Stimulated activated CD8-positive, alpha-beta memory T cell treated with anti-CD3 and anti-CD28 coated beads, Interleukin-4, amount 100 ng/mL, for 24 hours (primary cell): ENCODE measurements around the gene PLB1.
"Not testable (repeated sequence)": the region's sequence is repeated elsewhere in the genome, so short reads cannot be mapped to it uniquely, and the experiment has no call there.

ENCODE experiments used
- DNase-seq: peaks from one replicate; pipeline ENCODE4 v3.0.0-alpha.2; 2020; ENCODE audit warnings: low read depth

The PLB1 gene

DNA sequence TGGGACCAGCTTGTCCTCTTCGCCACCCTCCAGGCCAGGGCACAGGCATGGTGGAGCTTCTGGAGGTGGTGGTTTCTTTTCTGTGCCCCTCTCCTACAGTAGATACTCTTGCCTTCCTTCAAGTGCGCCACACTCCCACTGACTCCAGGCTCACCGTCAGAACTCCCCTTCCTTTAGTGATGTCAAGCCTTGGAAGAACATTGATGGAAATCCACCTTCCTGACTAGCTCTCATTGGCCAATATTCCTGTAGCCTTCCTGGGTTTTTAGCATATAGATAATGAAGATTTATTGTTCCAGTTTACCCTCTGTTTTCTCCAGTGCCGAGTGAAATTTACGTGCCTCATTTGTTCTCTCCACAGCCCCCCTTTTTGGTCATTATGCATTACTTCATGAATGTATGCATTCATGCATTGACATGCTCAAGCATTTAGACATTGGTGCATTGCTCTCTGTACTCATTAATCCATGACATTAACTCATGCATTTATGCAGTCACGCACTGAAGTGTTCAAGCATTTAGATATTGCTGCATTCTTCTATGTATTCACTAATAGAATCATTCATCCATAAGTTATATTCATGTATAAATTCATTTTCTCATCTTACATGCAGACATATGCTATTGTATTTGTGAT lies 37.3 kb downstream of the PLB1 start:
- no peak for DNase-seq

DNA sequence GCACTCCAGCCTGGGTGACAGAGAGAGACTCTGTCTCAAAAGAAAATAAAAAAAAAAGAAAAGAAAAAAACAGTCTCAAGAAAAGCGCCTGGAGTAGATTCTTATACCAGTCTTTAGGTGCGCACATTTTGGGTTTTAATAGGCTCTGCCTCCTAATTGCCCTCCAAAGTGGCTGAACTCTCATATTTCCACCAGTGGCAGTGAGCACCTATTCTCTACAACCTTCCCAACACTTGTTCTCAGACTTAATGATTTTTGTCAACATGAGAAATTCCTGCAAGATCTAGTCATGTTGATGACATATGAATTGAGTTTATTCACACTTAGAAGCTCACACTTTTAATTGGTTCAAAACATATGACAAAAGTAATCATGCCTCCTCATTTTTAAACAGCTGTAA lies 39.0 kb downstream of the PLB1 start:
- DNase-seq: no peak

DNA sequence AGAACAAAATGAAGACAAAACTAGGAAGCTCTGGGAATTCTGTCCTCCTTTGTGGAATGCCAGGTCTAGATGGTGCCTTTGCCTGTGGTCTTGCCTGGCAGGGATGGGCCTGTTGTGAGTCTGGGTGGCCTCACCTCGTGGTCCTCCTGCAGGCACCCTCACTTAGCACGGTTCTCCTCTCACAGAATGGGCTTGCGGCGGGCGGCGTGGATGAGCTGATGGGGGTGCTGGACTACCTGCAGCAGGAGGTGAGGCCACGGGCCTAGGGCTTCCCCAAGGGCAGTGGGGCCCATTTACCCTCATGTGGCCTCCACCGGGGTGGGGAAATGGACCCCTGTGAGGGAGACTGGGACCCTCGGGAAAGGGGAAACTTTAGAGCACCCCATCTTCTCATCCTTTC lies 42.3 kb downstream of the PLB1 start:
- no peak for DNase-seq

DNA sequence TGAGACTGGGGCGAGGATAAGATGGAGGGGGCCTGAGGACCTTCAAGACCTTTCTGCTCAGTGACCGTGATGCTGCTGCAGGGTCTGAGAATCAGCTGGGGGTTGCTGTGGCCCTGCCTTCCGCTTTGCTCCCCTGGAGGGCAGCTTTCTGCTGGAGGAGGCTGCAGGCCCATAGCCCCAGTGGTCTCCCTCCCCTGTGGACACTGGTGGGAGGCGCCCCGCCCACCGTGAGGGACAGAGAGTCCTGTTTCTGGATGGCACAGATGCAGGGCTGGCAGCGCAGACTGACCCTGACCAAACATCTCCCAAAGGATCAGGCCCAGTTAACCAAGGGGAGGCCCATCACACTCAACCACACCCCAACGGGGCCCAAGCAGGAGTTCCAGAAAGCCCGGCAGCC lies 42.8 kb downstream of the PLB1 start:
- DNase-seq: no peak

DNA sequence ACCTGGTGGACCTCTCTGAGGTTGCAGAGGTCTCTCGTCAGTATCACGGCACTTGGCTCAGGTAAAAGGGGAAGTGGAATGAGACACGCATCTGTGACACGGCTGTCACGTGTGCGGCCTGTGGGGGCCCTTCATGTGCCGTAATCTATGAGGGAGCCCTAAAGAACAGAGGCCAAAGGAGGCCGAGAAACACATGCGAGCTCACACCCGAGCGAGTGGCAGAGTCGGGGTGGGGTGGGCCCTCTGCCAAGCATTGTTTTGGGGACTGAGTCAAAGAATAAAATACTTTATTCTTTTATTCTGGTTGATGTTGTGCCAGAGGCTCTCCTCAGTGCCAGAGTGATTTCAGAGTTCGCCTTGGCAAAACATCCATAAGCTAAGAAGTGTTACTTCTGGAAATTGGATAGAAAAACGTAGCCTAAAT lies 43.3 kb downstream of the PLB1 start:
- no peak for DNase-seq

DNA sequence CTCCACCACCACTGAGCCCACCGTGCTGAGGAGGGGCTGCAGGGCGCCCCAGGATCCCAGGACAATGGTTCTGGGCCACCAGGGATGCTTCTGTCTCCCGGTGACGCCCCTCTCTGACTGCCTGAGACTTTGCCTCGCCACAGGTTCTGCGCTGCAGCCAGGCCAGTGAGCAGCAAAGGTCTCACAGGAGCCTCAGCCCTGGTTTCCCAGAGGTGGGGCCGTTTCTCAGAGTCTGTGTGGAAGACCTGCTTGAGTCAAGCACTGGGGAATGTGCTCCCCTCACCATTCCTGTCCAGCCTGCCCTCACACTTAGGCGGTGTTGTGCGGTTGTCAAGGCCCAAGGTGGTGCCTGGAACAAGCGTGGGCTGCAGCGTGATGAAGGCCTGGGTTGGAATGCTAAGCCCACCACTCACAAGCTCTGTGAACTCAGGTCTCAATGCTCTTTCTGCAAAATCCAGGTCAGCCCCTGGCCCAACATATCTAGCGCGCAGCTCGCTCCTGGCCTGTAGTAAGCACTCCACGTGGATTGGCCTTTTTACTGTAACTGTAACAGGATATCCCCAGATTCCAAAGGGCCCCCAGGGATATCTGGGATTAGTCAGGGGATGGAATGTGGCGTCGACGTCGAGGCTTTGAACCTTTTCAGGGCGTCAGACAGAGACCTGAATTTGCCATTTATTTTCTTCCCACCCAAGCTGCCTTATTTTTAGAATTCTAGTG lies 47.6 kb downstream of the PLB1 start:
- DNase-seq: no peak

DNA sequence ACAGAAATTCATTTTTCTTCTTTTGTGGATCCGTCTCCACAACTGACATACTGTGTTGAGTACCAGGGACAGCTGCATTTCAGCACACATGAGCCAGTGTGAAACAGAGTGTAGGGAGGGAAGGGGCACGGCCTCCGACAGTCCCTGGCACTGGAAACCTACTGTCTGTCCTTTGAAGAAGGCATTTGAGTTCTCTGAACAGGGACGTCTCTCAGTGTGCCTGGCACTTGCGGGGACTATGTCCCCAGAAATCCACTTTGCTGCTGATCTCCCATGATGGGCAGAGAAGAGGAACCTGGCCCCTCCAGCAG lies 48.1 kb downstream of the PLB1 start:
- no peak for DNase-seq

DNA sequence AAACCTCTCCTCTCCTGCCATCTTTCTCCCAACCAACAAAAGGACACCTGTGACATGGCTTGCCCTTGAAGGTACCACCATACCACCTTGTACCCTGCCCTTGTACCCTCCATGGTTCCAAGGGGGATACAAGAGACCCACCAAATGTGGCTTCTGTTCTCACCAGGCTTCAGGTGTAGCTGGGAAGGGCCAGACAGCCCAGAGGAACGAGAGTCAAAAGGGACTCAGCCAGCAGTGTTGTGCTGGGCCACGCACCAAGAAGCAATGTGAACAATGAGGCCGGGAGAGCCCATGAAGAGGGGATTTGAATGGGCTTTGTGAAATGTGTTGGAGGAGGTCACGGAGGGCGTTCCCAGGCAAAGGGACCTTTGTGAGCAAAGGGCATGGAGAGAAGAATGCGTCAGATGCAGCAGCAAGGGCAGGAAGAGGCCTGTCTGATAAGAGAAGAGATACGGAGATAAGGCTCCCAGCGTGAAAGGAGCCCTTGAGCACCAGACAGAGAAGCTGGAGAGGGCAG lies 48.6 kb downstream of the PLB1 start:
- no peak for DNase-seq

DNA sequence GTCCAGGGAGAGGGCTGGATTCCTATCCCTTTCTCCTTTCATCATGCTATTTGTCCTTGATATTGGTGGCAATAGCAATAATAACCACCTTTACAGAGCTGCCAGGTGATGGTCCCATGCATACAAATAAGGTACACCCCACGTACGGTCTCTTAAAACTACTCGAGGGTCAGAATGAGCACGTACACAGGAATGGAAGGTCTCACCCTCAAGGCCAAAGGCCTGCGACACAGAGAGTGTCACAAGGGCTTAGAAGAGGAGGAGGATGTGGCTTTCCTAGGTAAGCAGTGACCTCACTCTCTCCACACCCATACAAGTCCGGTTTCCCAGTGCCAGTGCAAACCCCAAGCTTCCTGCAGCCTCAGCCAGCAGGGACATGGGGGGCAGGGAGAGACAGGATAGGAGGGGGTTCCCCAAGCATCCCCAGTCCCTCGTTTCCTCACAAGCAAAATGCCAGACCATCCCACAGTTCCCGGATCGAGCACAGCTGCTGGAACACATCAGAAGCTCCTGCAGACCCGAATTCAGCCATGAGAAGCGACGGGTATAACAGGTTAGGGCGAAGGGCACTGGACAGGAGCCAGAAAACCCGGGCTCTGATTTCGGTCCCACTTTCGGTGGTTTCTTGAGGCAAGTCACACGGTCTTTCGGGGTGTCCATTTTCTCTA lies 49.2 kb downstream of the PLB1 start:
- DNase-seq: no peak

DNA sequence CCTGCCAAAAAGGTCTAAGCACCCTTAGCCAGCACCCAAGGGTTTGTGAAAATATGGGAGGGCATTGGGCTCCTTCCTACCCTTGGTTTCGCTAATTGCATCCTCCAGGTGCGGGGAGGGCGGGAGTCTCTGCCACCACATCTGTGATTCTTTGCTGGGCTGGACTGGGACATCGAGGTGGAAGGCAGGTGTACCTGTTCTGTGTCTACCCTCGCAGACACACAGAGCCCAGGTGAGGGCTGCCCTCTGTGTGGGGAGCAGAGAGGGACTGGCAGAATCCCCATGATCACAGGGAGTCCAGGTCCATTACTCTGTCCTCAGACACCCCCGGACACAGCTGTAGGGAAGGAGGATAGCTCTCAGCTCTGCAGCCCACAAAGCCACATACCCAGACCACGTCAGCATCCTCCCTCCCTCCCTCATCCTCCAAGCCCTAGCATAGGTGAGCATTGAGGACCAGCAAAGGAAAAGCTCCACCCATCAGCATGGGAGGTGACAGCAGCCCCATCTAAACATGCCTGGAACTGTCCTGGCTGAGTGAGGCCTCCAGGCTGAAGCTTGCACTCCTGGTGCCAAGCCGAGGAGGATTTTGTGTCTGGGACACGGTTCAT lies 49.8 kb downstream of the PLB1 start:
- DNase-seq: no peak

DNA sequence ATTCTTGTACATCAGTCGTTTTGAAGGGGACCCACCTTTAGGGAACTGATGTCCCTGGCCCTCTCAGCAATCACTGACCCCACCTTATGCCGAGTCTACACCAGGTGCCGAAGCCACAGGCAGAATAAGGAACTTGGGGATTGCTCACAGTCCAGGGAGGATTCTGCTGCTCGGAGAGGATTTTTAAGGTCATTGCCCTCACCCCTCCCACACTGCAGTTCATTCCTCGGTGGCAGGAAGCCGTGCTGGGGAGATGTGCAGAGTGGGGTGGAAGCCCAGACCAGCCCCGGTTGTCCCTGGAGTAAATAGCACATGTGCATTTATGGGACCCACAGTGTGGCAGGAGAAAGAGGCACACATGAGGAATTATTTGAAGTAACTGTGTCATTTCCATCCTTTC lies 50.4 kb downstream of the PLB1 start:
- no peak for DNase-seq

DNA sequence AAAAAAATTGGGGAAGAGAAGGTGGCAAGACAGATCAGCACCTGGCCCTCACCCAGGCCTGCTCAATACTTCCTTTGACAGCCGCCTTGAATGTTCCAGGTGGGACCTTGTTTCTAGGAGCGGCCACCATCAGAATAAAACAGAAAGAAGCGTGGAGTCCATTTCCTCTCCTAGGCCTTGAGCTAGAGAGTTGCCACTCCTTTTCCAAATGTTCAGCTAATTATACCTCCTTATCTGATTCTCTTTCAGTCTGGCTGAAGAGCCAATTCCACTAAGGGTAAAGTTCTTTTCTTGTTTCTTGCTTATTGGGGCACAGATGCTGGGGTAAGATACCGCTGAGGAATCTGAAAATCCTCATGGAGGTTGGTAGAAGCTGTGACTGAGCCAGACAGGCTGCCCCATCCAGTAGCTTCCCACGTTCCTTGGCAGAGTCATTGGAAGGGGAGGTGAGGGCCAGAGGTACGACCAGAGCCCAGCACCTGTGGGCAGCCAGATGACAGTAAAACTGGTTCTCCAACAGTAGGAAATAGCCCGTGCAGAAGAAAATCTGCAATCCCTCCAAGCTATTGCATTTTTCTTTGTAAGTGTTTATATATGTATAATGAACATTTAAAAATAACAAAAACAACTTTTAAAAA lies 51.5 kb downstream of the PLB1 start:
- no peak for DNase-seq

DNA sequence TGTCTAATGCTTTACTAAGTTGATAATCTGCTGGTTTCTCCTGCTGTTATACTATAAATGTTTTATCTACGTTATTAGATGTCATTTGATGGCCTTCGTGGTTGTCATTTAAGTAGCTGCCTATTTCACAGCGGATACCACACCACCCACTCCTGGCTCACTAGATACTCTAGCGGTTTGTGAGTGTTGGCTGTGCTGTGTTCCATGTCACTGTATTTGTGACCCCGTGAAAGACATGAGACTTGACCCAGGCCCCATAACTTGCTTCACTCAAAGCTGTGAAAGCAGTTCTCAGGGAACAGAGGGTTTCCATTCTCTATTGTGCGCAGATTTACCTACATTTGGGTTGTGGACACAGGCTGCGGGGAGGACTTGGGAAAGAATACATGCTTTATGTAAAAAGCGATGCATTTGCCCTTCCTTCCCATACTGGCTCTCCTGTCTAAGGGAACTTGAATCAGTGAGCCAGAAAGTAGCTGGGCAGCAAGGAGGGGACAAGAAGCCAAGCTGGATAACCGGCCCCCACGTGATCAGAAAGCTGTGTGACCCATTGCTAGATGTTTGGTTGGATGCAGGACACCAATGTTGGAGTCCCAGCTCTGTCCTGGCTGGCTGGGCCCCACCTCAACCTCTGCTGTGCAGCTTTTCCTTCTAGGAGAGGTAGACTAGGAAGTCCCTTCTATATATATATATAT lies 52.2 kb downstream of the PLB1 start:
- DNase-seq: peak; percentile 13

DNA sequence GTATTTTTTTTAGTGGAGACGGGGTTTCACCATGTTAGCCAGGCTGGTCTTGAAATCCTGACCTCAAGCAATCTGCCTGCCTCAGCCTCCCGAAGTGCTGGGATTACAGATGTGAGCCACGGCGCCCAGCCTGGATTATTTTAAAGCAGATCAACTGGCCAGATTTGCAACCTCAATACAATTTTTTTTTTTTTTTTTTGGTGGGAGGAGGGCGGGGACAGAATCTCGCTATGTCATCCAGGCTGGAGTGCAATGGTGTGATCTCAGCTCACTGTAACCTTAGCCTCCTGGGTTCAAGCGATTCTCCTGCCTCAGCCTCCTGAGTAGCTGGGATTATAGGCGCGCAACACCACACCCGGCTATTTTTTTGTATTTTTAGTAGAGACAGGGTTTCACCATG lies 54.5 kb downstream of the PLB1 start:
- DNase-seq: not testable (repeated sequence)

DNA sequence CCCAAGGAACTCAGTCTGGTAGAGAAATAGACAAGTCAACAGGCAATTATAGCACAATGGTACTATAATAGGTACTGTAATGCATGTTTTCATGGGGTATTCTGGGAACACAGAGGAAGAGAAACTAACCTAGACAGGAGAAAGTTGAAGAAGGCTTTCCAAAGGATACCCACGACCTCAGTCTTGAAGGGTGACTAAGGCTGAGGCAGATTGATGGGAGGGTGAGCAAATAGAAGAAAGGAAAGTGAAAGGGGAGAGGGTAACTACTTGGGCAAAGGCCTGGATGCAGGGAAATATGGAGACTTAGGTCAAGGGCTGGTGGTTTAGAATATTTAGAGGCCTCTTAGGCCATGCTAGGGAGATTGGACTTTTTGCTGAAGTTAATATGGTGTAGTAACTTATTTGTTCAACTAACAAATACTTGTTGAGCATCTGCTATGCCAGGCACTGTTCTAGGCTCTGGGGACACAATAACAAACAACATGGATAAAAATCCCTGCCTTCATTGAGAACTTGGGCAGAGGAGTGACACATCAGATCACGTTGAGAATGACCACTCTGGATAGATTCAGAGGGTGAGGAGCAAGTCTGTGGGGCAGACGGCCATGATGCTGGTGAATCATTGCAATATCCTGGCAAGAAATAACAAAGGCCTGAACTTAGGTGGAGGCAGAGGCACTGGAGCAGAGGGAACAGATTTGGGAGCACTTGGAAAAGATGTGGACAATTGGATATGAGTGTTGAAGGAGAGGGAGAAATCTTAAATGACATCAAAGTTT lies 56.4 kb downstream of the PLB1 start:
- DNase-seq: no peak

DNA sequence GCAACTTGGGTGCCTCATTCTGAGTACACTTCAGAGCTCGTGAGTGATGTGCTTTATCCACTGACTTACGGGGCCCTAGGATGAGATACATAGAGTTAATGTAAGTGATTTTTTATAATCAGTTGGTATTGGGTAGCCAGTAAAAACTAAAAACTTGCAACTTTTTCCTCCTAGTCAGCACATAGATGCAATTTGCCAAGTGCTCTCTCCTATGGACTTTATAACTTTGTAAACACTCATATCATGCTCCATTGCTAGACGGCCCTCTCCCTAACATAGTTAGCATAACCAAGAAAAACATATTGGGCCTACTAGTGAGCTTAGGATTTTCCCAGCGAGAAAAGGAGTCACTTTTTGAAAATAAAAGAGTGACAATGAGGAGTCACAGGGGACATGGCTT lies 60.4 kb downstream of the PLB1 start:
- no peak for DNase-seq

DNA sequence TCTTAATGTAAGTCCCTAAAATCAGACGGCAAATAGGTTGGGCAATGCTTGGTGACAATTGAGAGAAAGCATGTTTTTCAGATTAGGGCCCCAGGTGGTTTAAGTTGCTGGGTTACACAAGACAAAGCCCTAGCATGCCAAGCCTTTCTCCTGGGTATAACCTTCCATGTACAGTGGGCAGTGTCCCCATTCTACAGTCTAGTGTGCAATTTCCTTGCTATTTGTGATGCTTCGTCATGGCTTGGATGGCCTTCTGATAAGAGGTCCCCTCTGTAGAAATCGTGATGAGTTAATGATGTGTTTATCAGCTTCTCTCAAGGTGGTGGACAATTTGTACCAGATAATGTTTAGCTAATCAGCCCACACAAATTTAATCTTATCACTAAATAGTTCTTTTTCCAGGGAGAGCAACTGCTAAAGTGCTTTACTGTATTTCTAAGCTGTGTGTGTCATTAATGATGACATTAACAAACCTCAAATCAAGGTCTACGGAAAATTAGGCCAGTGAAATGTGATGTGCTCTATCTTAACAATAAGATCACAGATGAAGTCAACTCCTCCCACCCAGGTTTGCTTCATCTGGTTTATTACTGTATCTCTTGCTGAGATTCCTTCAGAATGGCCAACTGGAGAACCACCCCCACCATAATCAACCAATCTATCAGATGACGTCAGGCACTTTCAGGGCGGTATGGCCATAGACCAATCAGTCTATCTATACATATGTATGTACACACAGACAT lies 61.7 kb downstream of the PLB1 start:
- DNase-seq: no peak

DNA sequence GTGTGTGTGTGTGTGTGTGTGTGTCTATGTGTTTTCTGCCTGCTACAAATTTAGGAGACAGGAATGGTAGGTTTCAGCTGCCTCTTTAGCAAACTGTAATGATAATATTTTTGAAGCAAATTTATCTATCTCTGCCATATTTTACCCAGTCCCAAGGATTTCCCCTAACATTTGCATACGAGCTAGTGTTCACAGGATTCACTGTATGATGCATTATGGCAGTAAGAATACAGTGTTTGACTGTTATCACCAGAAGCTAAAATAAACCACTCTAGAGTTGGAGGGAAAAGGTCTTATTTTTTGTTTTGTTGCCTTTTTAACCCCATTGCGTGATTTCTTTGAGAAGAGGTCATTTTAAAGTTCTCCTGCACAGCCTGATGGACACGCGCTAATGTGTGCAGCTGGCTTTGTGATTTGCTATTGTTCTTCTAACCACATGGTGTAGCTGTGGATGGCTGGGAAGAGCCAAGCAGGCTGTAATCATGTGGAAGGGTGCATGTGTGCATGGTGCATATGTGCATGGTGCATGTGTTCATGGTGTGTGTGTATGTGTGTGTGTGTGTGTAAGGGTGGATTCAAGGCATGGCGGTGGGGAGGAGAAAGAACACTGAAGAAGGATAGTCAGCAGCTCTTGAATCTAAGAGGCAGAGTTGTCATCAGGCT lies 62.4 kb downstream of the PLB1 start:
- DNase-seq: no peak

DNA sequence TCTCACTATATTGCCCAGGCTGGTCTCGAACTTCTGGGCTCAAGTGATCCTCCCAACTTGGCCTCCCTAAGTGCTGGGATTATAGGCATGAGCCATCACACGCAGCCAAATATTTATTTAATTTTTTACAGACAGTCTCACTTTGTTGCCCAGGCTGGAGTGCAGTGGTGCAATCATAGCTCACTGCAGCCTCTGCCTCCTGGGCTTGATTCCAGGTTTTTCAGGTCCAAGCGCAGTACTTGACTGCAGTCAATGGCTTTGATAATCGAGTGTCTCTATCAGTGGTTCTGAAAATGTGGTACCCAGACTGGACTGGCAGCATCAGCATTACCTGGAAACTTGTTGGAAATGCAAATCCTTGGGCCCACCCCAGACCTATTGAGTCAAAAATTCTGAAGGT lies 63.1 kb downstream of the PLB1 start:
- DNase-seq: no peak

DNA sequence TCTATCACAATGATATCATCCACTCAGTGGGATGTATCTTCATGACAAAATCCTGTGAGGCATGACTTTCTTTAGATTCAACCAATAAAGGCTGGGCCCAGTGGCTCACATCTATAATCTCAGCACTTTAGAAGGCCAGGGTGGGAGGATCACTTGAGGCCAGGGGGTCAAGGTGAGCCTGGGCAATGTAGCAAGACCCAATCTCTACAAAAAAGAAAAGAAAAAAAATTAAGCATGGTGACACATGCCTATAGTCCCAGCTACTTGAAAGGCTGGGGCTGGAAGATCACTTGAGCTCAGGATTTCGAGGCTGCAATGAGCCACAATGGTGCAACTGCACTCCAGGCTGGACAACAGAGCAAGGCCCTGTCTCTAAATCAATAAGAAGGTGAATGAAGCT lies 68.0 kb downstream of the PLB1 start:
- no peak for DNase-seq
